Right lung (tissue), 5 donors: Measurements from ENCODE around the gene RPS6KA3. TPM values are rescaled to one million over a fixed set of nuclear protein-coding genes. Genes with fewer than 3 reads are reported as not detected.
"Not testable (repeated sequence)": the region's sequence is repeated elsewhere in the genome, so short reads cannot be mapped to it uniquely, and the experiment has no call there.

Source experiments
- DNase-seq, 2 donors: peaks; one replicate each; pipeline ENCODE4 v3.0.0-alpha.2; 2013
- polyA plus RNA-seq, 5 donors: library from polyadenylated mRNA; unstranded; fragments of 120-200 nt; gene quantifications; one replicate each; pipeline versions ENCODE4 v1.2.1 to v1.2.3, GENCODE V29; 2013; ENCODE audit warnings: inconsistent platforms in 1 of 5, low replicate concordance in 1 of 5; ENCODE audit not compliant: insufficient read length in 5 of 5, insufficient read depth in 1 of 5

Gene RPS6KA3
- polyA plus RNA-seq, 5 donors = 26.4 to 51.0 (median 45.7) TPM

- DNase-seq = no peak
Measured at GRCh38 chrX:20224814-20225487, 41.8 kb downstream of the RPS6KA3 start.

DNA sequence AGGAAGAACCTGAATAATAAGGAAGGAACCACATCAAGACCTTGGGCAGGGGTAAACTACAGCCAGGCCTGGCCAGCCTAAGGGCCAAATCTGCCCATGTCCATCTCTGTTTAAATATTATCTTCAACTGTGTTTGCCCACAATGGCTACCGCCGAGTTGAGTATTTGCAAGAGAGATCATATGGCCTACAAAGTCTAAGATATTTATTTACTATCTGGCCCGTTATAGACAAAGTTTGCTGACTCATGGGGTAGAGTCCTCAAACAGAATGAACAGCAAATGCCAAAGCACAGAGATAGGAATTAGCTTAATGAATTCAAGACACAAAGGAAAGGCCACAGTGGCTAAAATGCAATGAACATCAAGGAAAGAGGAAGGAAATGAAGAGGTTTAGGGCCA lies 44.8 kb downstream of the RPS6KA3 start:
- DNase-seq = no peak

DNA sequence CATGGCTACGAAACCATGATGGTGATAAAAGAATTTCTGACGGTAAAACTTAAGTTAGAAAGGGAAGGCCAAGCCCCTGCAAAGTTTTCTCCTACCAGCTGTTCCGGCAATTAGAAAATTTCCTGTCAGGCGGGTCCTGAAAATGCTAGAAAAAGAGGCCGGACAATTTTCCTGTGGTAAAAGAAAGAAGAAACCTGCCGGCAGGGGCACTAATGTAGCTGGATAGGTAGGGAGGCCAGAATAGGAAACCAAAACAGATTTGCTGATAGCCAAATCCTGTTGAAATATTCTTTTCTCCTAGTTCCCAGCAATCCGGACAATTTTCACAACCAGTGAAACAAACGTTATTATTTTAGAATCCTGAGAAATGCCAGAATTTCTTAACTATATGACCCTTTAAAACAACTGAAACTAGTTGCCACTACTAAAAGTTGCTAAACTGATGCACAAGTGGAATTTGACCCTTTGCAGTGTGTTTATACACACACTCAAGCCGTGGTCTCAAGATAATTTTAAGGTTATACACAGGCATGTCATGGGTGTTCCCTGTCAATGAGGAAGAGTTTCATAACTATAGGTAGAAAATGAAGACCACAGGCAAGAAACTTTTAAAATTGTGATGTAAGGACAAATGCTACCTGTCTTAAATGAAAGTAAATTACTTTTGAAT lies 47.7 kb downstream of the RPS6KA3 start:
- no peak for DNase-seq

DNA sequence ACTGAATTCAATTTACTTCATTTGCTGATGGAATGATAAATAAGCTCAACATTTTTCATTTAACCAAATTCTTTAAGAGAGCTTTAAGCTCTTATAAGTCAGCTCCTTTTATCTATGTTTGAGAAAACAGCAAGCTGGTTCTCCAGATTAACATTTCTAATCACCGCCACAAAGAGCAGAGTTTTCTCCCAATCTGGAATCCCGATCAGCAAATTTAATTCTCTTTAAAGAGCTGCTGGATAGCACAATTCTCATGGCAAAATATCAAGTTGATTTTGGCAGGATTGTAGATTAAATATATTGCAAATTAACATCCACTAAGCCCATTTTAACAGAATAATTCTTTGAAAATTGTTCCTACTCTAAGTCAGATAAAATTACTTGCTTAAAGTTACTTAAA lies 48.8 kb downstream of the RPS6KA3 start:
- DNase-seq = no peak

GRCh38 chrX:20217271-20217670 lies 49.4 kb downstream of the RPS6KA3 start:
- peak; percentile 38 to 40 for DNase-seq

- no peak for DNase-seq
Measured at GRCh38 chrX:20215565-20215964, 51.1 kb downstream of the RPS6KA3 start.

DNA sequence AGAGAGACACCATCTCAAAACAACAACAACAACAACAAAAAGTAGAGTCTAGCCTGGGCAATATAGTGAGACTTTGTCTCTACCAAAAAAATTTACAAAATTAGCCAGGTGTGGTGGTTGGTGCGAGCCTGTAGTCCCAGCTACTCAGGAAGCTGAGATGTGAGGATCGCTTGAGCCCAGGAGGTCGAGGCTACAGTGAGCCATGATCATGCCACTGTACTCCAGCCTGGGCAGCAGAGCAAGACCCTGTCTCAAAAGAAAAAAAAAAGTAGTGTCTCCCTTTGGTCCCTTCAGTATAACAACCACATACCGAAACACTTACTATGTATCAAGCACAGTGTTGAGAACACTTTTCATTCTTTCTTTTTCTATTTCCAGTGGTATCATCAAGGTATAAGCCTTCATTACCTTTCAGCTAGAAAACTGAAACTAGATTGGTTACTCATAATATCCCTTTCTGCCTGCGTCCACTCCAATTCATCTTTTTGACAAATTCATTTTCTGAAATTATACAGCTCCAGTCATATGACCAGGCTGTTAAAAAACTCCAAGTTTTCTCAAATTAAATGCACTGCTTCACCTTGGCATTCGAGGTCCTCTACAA lies 54.1 kb downstream of the RPS6KA3 start:
- no peak for DNase-seq

- DNase-seq = no peak
Measured at GRCh38 chrX:20211261-20211786, 55.4 kb downstream of the RPS6KA3 start.

- no peak for DNase-seq
Measured at GRCh38 chrX:20205927-20206708, 60.6 kb downstream of the RPS6KA3 start.

DNA sequence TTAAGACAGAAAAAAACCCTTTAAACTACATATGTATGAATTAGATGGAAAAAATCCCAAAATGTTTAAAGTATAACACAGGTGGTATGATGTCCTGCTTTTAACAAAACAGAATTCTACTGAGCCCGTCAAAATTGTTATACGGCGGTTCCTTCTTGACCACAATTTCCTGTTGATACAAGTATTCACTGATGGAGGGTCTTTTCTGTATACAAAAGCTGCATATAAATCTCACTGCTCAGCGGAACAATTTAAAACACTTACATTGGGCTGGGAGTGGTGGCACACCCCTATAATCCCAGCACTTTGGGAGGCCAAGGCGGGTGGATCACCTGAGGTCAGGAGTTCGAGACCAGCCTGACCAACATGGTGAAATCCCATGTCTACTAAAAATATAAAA lies 62.4 kb downstream of the RPS6KA3 start:
- no peak for DNase-seq

DNA sequence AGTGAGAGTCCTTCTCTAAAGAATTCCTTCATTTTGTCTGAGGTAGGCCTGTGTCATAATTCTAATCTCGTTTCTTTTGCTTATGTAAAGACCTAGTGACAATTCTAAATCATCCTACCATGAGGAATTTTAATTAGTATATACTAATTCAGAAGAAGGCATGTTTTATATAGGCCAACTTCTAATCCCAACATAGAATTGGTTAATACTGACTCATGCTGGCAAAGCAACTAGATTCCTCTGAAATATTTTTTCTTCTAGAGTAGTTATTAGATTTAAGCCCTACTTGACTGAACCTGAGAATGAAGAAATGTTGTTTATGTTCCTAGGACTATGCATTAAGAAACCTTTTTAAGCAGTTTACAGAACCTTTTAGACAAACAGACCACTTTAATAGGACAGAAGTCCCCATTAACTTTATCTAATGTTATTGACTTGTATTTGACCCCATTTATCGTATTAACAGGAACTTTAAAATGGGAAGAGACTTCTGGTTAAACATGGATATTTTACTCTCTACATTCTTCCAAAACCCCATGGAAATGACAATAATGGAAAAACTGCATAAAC lies 69.0 kb downstream of the RPS6KA3 start:
- no peak for DNase-seq

DNA sequence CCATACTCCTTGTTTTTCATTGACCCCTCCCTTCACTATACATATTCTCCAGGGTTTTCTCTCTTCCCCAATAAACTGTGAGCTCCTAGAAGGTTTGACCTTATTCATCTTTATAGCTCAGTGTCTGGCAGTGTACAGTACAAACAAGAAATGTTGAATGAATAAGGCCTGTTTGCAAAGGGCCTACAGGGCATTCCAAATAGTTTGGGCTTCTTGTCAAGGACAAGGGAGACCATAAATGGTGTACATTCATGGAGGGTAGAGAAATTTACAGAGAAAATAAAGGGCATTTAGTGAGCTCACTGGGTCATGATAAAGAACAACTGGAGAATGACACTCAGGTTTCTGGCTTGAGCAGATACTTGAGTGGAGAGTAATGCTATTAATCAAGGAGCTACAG lies 77.5 kb downstream of the RPS6KA3 start:
- DNase-seq = no peak

DNA sequence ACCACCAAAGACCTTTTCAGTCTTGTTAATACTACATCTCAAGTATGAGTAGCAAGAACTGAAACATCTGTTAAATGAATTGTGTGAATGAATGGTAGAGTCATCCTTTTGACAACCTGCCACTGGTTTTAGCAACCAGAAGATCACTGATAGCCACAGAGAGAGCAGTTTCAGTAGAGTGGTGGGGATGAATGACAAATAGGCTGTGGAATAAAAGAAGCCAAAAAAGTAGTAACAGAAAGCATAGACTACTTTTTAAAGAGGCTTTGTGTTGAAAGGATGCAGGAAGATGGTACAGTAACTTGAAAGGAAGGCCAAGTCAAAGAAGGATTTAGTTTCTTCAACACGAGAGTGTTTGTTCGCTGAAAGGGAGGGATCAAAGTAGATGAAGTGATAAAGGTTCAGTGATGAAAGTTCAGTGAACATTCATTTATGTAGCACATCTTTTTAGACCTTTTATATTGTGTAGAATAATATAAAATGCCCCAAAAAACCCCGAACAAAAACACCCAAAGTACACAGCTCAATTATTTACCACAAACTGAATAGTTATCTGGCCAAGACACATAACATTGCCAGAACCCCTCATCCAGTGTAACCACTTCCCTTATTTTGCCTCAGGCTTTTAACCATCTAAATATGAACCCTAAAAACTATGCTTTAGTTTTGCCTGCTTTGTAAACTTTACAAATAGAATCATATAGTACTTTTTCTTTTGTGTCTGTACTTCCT lies 84.9 kb downstream of the RPS6KA3 start:
- DNase-seq = no peak

- no peak for DNase-seq
Measured at GRCh38 chrX:20177093-20177492, 89.6 kb downstream of the RPS6KA3 start.

- no peak for DNase-seq
Measured at GRCh38 chrX:20173856-20174255, 92.9 kb downstream of the RPS6KA3 start.

DNA sequence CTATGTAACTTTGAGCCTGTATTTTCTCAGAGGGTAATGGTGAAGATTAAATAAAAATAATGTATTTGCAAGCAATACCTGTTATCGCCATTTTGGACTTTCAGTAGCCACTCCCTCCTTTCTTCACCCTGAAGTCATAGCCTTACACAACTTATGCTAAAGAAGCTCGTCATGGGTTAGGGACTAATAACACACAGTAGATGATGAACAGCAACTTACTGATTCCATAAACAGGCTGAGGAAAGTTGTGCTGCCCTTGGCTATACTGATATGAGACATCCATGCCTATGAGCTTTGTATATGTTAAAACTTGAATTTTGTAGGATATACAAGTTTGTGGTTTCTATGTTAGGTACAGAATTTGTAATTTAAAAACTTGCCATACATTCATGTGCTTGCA lies 93.4 kb downstream of the RPS6KA3 start:
- DNase-seq = no peak

DNA sequence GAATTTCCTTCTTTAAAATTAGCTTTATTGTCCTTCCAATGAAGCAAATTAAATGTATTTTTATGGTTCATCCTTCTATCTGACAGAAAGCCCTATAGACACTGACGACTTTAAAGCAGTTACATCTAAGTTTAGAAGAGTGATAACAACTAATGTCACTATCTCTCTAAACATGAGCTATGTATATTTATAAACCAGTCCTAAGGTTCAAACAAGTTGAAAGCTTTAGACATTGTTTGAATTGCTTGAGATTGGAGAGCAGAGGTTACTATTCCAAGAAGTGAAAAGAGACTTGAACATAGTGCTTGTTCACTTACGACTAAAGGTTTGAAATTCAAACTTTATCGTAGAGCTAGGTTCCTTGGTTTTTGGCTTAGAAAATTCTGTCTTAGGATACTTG lies 94.8 kb downstream of the RPS6KA3 start:
- no peak for DNase-seq

DNA sequence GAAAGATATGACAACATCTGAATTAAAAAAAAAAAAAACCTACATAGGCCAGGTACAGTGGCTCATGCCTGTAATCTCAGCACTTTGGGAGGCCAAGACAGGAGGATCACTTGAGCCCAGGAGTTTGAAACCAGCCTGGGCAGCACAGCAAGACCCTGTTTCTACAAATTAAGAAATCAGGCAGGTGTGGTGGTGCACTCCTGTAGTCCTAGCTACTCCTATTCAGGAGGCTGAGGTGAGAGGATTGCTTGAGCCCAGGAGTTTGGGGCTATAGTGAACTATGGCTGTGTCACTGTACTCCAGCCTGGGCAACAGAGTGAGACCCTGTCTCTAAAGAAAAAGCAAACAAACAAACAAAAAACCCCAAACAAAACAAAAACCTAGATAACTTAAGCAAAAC lies 104.2 kb downstream of the RPS6KA3 start:
- DNase-seq = not testable (repeated sequence)

DNA sequence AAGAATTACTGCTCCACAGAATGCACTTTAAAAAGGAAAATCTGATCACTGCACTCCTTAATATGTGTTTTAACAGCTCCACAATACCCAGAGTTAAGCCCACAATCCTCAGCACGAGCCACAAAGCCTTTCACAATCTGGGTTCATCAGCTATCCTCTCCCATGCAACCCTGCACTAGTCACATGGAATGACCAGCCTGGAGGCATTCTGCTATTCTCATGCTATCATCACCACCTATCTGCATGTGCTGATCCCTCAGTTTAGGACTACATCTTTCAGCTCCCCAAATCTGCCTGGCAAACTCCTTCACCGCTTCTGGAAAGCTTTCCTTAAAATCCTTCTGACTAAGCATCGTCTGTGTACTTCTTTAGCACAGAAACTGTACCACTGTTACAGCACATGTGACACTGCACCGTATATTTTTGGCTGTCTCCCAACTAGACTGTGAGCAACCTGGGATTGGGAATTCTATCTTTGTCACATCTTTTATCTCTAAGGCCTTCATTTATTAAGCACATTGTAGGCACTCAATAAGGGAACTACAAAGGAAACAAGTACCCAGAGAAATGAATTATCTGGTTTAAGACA lies 106.8 kb downstream of the RPS6KA3 start:
- DNase-seq = no peak

DNA sequence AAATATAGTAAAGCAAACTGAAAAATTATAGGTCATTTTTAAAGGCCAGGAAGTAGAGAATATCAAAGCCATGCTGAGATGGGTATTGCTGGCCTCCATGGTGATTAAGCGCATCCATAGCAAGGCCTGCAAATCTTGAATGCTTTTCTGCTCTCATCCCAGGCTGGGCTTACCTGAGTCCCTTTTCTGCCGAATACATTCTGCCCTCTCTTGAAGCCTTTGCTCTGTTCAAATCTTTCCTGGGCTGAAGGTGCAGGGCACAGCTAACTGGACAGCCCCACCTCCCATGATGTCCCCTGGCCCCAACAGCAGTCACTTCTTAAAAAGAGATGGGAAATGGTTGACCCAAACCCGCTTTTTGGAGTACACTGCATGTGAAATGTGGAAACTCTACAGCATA lies 115.0 kb downstream of the RPS6KA3 start:
- DNase-seq = no peak

DNA sequence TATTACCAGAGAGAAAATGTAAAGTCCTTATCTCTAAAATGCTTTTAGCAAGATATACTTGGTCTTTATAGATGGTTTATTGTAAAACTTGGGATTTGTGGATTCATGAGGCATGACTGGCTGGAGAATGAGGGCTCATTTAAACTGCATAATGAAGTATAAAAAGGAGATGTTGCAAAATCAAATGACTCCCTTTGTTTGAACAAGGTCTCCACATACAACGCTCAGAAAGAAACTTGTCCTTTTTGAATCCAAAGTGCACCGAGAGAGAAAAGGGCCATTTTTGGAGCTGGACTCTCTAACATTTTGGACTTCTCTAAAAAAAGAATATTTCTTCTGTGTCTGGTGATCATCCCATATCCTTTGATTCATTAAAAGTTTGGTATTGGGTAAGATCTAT lies 117.4 kb downstream of the RPS6KA3 start:
- no peak for DNase-seq
